ENCODE results near the gene PALLD. TPM values are rescaled to one million over a fixed set of nuclear protein-coding genes. Genes with fewer than 3 reads are reported as not detected.

The PALLD gene
- total RNA-seq, 5 donors from 2014 or later (not counting 1 experiment from before 2014, with no cell fraction given), result 0.56 to 1.9 (median 0.93) TPM

DNA sequence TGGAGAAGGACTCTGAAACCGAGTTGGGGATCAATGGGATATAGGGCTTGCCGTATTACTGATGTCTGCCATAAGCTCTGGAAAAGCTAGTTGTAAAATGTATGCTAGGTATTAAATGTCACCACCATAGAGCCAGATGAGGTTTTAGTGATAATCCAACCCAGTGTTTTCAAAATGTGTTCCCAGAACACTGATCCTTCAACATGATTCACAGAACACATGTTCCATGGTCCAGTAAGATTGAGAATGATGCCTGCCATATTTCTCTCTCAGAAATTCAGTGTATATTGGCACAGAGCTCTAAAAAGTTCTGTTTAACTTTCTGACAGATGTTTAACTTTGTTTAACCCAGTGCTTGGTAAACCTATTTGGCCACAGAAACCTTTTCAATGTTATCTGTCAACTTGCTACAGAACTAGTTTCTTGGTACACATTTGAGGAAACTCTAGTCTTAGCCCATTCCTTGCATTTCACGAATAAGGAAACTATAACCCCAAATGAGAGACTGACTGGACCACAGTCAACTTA, 160.2 kb downstream of the PALLD start:
- Mint-ChIP-seq H3K4me1 (peaks cover 5 to 6% (median 6%) of the 10 kb centered on the region in 3 donors), H3K4me3 (no peak overlapping the region), H3K27ac (no peak overlapping the region), H3K27me3 (peaks cover 4 to 10% of the 10 kb centered on the region in 2 donors), H3K36me3 (no peaks in the 10 kb centered on the region), H3K9me3 (no peaks in the 10 kb centered on the region)
- ATAC-seq (replicated peaks in 1 of 4), result no peak
- DNase-seq, result no peak
- peaks cover 0 to 3% of the 10 kb centered on the region in 2 experiments for H3K27me3 ChIP-seq (replicated peaks in 1 of 2; ENCODE audit: control insufficient read depth in 2 of 2, extremely low read depth in 1 of 2, insufficient read depth in 2 of 2, low read length in 1 of 2)
- no peaks in the 10 kb centered on the region for H3K4me1 ChIP-seq (ENCODE audit: control insufficient read depth in 1 of 2, extremely low read depth in 1 of 2, insufficient read depth in 2 of 2, low read length in 2 of 2)
- no peaks in the 10 kb centered on the region for H3K36me3 ChIP-seq (ENCODE audit: control insufficient read depth in 2 of 2, extremely low read depth in 1 of 2, insufficient read depth in 1 of 2, low read length in 1 of 2)
- no peaks in the 10 kb centered on the region for H3K9me3 ChIP-seq
- WGBS (ENCODE audit: insufficient coverage), result 60% methylated on average over 1 of the region's 3 CpGs
- CTCF ChIA-PET, result no interaction called here
- POLR2A ChIA-PET, result no interaction called here
- H3K27ac ChIP-seq (ENCODE audit: low read length), result no peak overlapping the region
- H3K4me3 ChIP-seq (ENCODE audit: control insufficient read depth in 1 of 2, extremely low read depth in 1 of 2, low read length in 1 of 2), result no peak overlapping the region

GRCh38 chr4:168658751-168659150, 161.9 kb downstream of the PALLD start:
- H3K27me3 ChIP-seq (replicated peaks in 1 of 2; ENCODE audit: control insufficient read depth in 2 of 2, extremely low read depth in 1 of 2, insufficient read depth in 2 of 2, low read length in 1 of 2), result peaks cover 0 to 7% of the 10 kb centered on the region in 2 experiments
- POLR2A ChIA-PET, result no interaction called here
- WGBS (ENCODE audit: insufficient coverage), result no CpG with 5 or more reads among the region's 3 CpGs
- CTCF ChIA-PET, result no interaction called here
- DNase-seq (no peak), ATAC-seq (replicated peaks in 1 of 4) (no peak)
- H3K4me3 Mint-ChIP-seq, result no peak overlapping the region
- no peaks in the 10 kb centered on the region for H3K9me3 Mint-ChIP-seq
- H3K27me3 Mint-ChIP-seq, result peaks cover 3 to 14% of the 10 kb centered on the region in 2 donors
- H3K36me3 Mint-ChIP-seq, result no peaks in the 10 kb centered on the region
- peaks cover 5 to 6% (median 6%) of the 10 kb centered on the region in 3 donors for H3K4me1 Mint-ChIP-seq
- H3K27ac ChIP-seq (ENCODE audit: low read length), result no peak overlapping the region
- H3K4me1 ChIP-seq (ENCODE audit: control insufficient read depth in 1 of 2, extremely low read depth in 1 of 2, insufficient read depth in 2 of 2, low read length in 2 of 2), result no peaks in the 10 kb centered on the region
- no peaks in the 10 kb centered on the region for H3K9me3 ChIP-seq
- H3K4me3 ChIP-seq (ENCODE audit: control insufficient read depth in 1 of 2, extremely low read depth in 1 of 2, low read length in 1 of 2), result no peak overlapping the region
- H3K36me3 ChIP-seq (ENCODE audit: control insufficient read depth in 2 of 2, extremely low read depth in 1 of 2, insufficient read depth in 1 of 2, low read length in 1 of 2), result no peaks in the 10 kb centered on the region
- H3K27ac Mint-ChIP-seq, result no peak overlapping the region

DNA sequence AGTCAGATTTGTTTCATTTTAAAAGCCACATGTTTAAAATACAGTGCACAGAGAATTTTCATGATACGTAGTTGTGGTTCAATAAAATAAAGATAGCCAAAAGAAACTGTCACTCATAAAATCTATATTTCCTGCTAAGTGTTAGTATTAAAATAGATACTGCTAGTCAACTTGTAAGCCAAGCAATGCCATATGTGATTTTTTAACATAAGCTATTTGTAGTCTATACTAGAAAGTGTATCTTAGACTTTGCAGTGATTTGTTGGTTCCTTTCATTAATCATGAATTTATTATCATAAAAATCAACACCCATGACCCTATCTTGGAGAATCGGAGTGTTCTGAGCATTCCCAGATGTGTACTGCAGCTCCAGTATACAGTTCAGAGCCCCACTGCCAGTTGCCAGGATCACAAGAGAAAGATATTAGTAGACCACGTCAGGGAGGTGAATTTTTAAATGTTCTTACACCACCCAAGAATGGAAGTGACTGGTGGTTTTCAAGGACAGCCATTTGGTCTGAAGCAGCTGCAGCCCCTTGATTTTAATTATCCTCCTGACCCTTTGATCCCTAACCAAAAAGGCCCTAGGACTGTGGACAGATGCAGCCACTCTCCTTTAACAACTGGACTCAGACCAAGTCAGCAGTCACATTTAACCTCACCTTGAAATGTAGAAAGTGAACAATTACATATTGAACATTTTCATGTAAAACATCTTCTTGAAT, 163.1 kb downstream of the PALLD start:
- DNase-seq, result no peak
- Histone ChIP-seq H3K27me3 (replicated peaks in 1 of 2; ENCODE audit: control insufficient read depth in 2 of 2, extremely low read depth in 1 of 2, insufficient read depth in 2 of 2, low read length in 1 of 2) (peaks cover 0 to 7% of the 10 kb centered on the region in 2 experiments), H3K36me3 (ENCODE audit: control insufficient read depth in 2 of 2, extremely low read depth in 1 of 2, insufficient read depth in 1 of 2, low read length in 1 of 2) (no peaks in the 10 kb centered on the region), H3K9me3 (no peaks in the 10 kb centered on the region), H3K4me1 (ENCODE audit: control insufficient read depth in 1 of 2, extremely low read depth in 1 of 2, insufficient read depth in 2 of 2, low read length in 2 of 2) (no peaks in the 10 kb centered on the region), H3K27ac (ENCODE audit: low read length) (no peak overlapping the region), H3K4me3 (ENCODE audit: control insufficient read depth in 1 of 2, extremely low read depth in 1 of 2, low read length in 1 of 2) (no peak overlapping the region)
- no CpG with 5 or more reads among the region's 3 CpGs for WGBS (ENCODE audit: insufficient coverage)
- ATAC-seq (replicated peaks in 1 of 4), result no peak
- CTCF ChIA-PET, result no interaction called here
- POLR2A ChIA-PET, result no interaction called here
- no peak overlapping the region for H3K4me3 Mint-ChIP-seq
- H3K27ac Mint-ChIP-seq, result no peak overlapping the region
- H3K36me3 Mint-ChIP-seq, result no peaks in the 10 kb centered on the region
- peaks cover 3 to 12% of the 10 kb centered on the region in 2 donors for H3K27me3 Mint-ChIP-seq
- peaks cover 4 to 6% (median 5%) of the 10 kb centered on the region in 3 donors for H3K4me1 Mint-ChIP-seq
- no peaks in the 10 kb centered on the region for H3K9me3 Mint-ChIP-seq

- Histone ChIP-seq H3K27ac (ENCODE audit: low read length) (no peak overlapping the region), H3K4me1 (ENCODE audit: control insufficient read depth in 1 of 2, extremely low read depth in 1 of 2, insufficient read depth in 2 of 2, low read length in 2 of 2) (no peaks in the 10 kb centered on the region), H3K27me3 (replicated peaks in 1 of 2; ENCODE audit: control insufficient read depth in 2 of 2, extremely low read depth in 1 of 2, insufficient read depth in 2 of 2, low read length in 1 of 2) (peaks cover 0 to 7% of the 10 kb centered on the region in 2 experiments), H3K36me3 (ENCODE audit: control insufficient read depth in 2 of 2, extremely low read depth in 1 of 2, insufficient read depth in 1 of 2, low read length in 1 of 2) (no peaks in the 10 kb centered on the region), H3K9me3 (no peaks in the 10 kb centered on the region), H3K4me3 (ENCODE audit: control insufficient read depth in 1 of 2, extremely low read depth in 1 of 2, low read length in 1 of 2) (no peak overlapping the region)
- no peak for DNase-seq
- no peaks in the 10 kb centered on the region for H3K4me1 Mint-ChIP-seq
- CTCF ChIA-PET, result no interaction called here
- H3K27me3 Mint-ChIP-seq, result peaks cover 3 to 7% of the 10 kb centered on the region in 2 donors
- H3K9me3 Mint-ChIP-seq, result no peaks in the 10 kb centered on the region
- H3K27ac Mint-ChIP-seq, result no peak overlapping the region
- no peak overlapping the region for H3K4me3 Mint-ChIP-seq
- no peak for ATAC-seq (replicated peaks in 1 of 4)
- no peaks in the 10 kb centered on the region for H3K36me3 Mint-ChIP-seq
- POLR2A ChIA-PET, result no interaction called here
- no CpG with 5 or more reads among the region's 1 CpG for WGBS (ENCODE audit: insufficient coverage)
These were observed 165.6 kb downstream of the PALLD start for GRCh38 chr4:168662297-168662984.

GRCh38 chr4:168664242-168664891, 167.5 kb downstream of the PALLD start:
- H3K27me3 ChIP-seq (replicated peaks in 1 of 2; ENCODE audit: control insufficient read depth in 2 of 2, extremely low read depth in 1 of 2, insufficient read depth in 2 of 2, low read length in 1 of 2), result peaks cover 0 to 4% of the 10 kb centered on the region in 2 experiments
- no peak for ATAC-seq (replicated peaks in 1 of 4)

DNA sequence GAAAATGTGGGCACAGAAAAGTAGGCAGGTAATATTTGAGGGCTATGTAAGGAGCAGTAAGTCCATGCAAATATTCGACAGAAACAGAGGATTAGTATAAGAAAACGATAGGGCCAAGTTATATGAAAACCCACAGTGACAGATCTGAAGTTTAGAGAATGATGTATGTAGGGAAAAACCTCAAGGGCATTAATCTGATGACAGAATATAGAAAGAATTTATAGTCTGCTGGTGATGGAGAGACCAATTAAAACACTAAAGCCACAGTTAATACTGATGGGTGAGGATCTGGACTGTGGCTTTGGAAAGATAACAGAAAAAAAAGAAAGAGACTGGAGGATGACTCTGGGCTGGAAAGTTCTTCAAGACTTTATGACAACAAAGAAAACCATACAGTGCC, 169.7 kb downstream of the PALLD start:
- H3K4me1 Mint-ChIP-seq, result no peaks in the 10 kb centered on the region
- ChIA-PET POLR2A (no interaction called here), CTCF (interaction anchor here in 1 of 2 donors (0.6 kb wide), 1 partner anchor 527 kb away, joined by 8 read pairs; no protein-coding TSS in a partner anchor)
- H3K9me3 Mint-ChIP-seq, result no peaks in the 10 kb centered on the region
- H3K27me3 ChIP-seq (replicated peaks in 1 of 2; ENCODE audit: control insufficient read depth in 2 of 2, extremely low read depth in 1 of 2, insufficient read depth in 2 of 2, low read length in 1 of 2), result peaks cover 0 to 4% of the 10 kb centered on the region in 2 experiments
- 80% methylated on average over 1 of the region's 2 CpGs for WGBS (ENCODE audit: insufficient coverage)
- no peaks in the 10 kb centered on the region for H3K4me1 ChIP-seq (ENCODE audit: control insufficient read depth in 1 of 2, extremely low read depth in 1 of 2, insufficient read depth in 2 of 2, low read length in 2 of 2)
- no peak for DNase-seq
- H3K36me3 ChIP-seq (ENCODE audit: control insufficient read depth in 2 of 2, extremely low read depth in 1 of 2, insufficient read depth in 1 of 2, low read length in 1 of 2), result no peaks in the 10 kb centered on the region
- no peaks in the 10 kb centered on the region for H3K9me3 ChIP-seq
- H3K27ac Mint-ChIP-seq, result no peak overlapping the region
- no peak overlapping the region for H3K4me3 Mint-ChIP-seq
- no peaks in the 10 kb centered on the region for H3K36me3 Mint-ChIP-seq
- no peak overlapping the region for H3K4me3 ChIP-seq (ENCODE audit: control insufficient read depth in 1 of 2, extremely low read depth in 1 of 2, low read length in 1 of 2)
- no peak overlapping the region for H3K27ac ChIP-seq (ENCODE audit: low read length)
- H3K27me3 Mint-ChIP-seq, result peaks cover 0 to 4% of the 10 kb centered on the region in 2 donors
- ATAC-seq (replicated peaks in 1 of 4), result no peak

More at GRCh38 chr4:168664242-168664891, 167.5 kb downstream of the PALLD start:
- Histone ChIP-seq H3K4me1 (ENCODE audit: control insufficient read depth in 1 of 2, extremely low read depth in 1 of 2, insufficient read depth in 2 of 2, low read length in 2 of 2) (no peaks in the 10 kb centered on the region), H3K9me3 (no peaks in the 10 kb centered on the region), H3K4me3 (ENCODE audit: control insufficient read depth in 1 of 2, extremely low read depth in 1 of 2, low read length in 1 of 2) (no peak overlapping the region), H3K27ac (ENCODE audit: low read length) (no peak overlapping the region), H3K36me3 (ENCODE audit: control insufficient read depth in 2 of 2, extremely low read depth in 1 of 2, insufficient read depth in 1 of 2, low read length in 1 of 2) (no peaks in the 10 kb centered on the region)
- ChIA-PET CTCF (no interaction called here), POLR2A (no interaction called here)
- H3K9me3 Mint-ChIP-seq, result no peaks in the 10 kb centered on the region
- WGBS (ENCODE audit: insufficient coverage), result no CpG with 5 or more reads among the region's 2 CpGs
- H3K4me3 Mint-ChIP-seq, result no peak overlapping the region
- no peak for DNase-seq
- H3K27me3 Mint-ChIP-seq, result peaks cover 0 to 4% of the 10 kb centered on the region in 2 donors
- H3K27ac Mint-ChIP-seq, result no peak overlapping the region
- H3K4me1 Mint-ChIP-seq, result no peaks in the 10 kb centered on the region
- no peaks in the 10 kb centered on the region for H3K36me3 Mint-ChIP-seq
